A549 (cell line): ENCODE data around the gene HHIPL2.

Experiments used
- BHLHE40 ChIP-seq: IDR thresholded peaks from 2 replicates; pipeline ENCODE4 v1.6.1; 2012; ENCODE audit warnings: low read depth, low read length, inconsistent platforms
- CHD2 ChIP-seq: fragments of 150-350 bp; IDR thresholded peaks from 2 replicates; pipeline ENCODE4 v1.6.1; 2014; ENCODE audit warnings: low read length; ENCODE audit not compliant: partially characterized antibody
- CTCF ChIP-seq: fragments of >200 bp; sonication (Bioruptor Twin); formaldehyde crosslinking; IDR thresholded peaks from 3 replicates; pipeline ENCODE4 v1.5.1; 2016
- E2F6 ChIP-seq: IDR thresholded peaks from 2 replicates; pipeline ENCODE4 v1.6.1; 2012; ENCODE audit warnings: low read depth, borderline replicate concordance
- EP300 ChIP-seq, 2 experiments: fragments of >200 bp; sonication (Bioruptor Twin); formaldehyde crosslinking; IDR thresholded peaks; 2 replicates in 1 of 2; 3 replicates in 1 of 2; pipeline ENCODE4 v1.6.1; 2016 to 2017
- HES2 ChIP-seq: fragments of >200 bp; sonication (Bioruptor Twin); formaldehyde crosslinking; IDR thresholded peaks from 2 replicates; pipeline ENCODE4 v1.6.1; 2016
- JUN ChIP-seq, 2 experiments: fragments of >200 bp; sonication (Bioruptor Twin); formaldehyde crosslinking; IDR thresholded peaks; 2 replicates in 1 of 2; 3 replicates in 1 of 2; pipeline ENCODE4 v1.6.1; 2016 to 2017
- MAX ChIP-seq: IDR thresholded peaks from 2 replicates; pipeline ENCODE4 v1.6.1; 2012
- MYC ChIP-seq: IDR thresholded peaks from 2 replicates; pipeline ENCODE4 v1.6.1; 2012; ENCODE audit warnings: mild to moderate bottlenecking, inconsistent platforms, low read length, improper control_type of control experiment, borderline replicate concordance
- PBX3 ChIP-seq: IDR thresholded peaks from 2 replicates; pipeline ENCODE4 v1.6.1; 2012
- POLR2A ChIP-seq: IDR thresholded peaks from 2 replicates; pipeline ENCODE4 v1.6.1; 2012; ENCODE audit warnings: mild to moderate bottlenecking, low read length
- POLR2AphosphoS2 ChIP-seq: conservative IDR thresholded peaks from 2 replicates; pipeline ENCODE4 v1.6.1; 2012; ENCODE audit warnings: low read length, improper control_type of control experiment, inconsistent platforms
- RAD21 ChIP-seq, 2 experiments: fragments of >200 bp in 1 of 2; sonication (Bioruptor Twin) in 1 of 2; formaldehyde crosslinking in 1 of 2; IDR thresholded peaks in 1 of 2; conservative IDR thresholded peaks in 1 of 2; 2 replicates in 1 of 2; 3 replicates in 1 of 2; pipeline ENCODE4 v1.6.1; 2012 to 2018; ENCODE audit warnings: inconsistent platforms in 1 of 2

- TF ChIP-seq POLR2A: no peak
- no peak for TF ChIP-seq BHLHE40
- no peak for TF ChIP-seq CTCF
- no peak for TF ChIP-seq MAX
- TF ChIP-seq MYC: no peak
- TF ChIP-seq JUN (IDR thresholded peaks at IDR 0.05): no peak
- no peak for TF ChIP-seq CHD2
- no peak for TF ChIP-seq PBX3
- no peak for TF ChIP-seq EP300 (IDR thresholded peaks at IDR 0.05)
- TF ChIP-seq POLR2AphosphoS2: no peak
- TF ChIP-seq RAD21 (conservative IDR thresholded peaks at IDR 0.05 in 1 of 2, IDR thresholded peaks at IDR 0.05 in 1 of 2): no peak
- TF ChIP-seq E2F6: no peak
- TF ChIP-seq HES2: no peak
Measured at GRCh38 chr1:222554177-222554576, 6.3 kb upstream of the HHIPL2 start.
